Heart right ventricle (tissue), 16 donors: ENCODE measurements around the gene RALGPS1. TPM values are rescaled to one million over a fixed set of nuclear protein-coding genes. Genes with fewer than 3 reads are reported as not detected.

Experiments
- ATAC-seq, 8 donors: fragments of 200-7000 bp; cut with Tn5 transposase; one replicate each; pipeline ENCODE4 v1.9.1; 2020; ENCODE audit warnings: mild to moderate bottlenecking in 8 of 8, moderate library complexity in 8 of 8, moderate number of reproducible peaks in 1 of 8
- DNase-seq, 2 donors: peaks; one replicate each; pipeline ENCODE4 v3.0.0-alpha.2; 2020
- H3K27ac ChIP-seq, 10 donors: fragments of 200-600 bp; sonication (generic) in 2 of 10; one replicate each; pipeline versions ENCODE4 v1.5.0 to v1.8.0; 2020 to 2022; ENCODE audit warnings: mild to moderate bottlenecking in 3 of 10
- H3K27me3 ChIP-seq, 7 donors: fragments of 200-600 bp; one replicate each; pipeline ENCODE4 v1.8.0; 2021 to 2022; ENCODE audit warnings: mild to moderate bottlenecking in 2 of 7
- H3K36me3 ChIP-seq, 9 donors: fragments of 200-600 bp; sonication (generic) in 1 of 9; one replicate each; pipeline versions ENCODE4 v1.5.0 to v1.8.0; 2020 to 2022; ENCODE audit warnings: mild to moderate bottlenecking in 2 of 9
- H3K4me1 ChIP-seq, 9 donors: fragments of 200-600 bp; sonication (generic) in 1 of 9; one replicate each; pipeline versions ENCODE4 v1.5.0 to v1.8.0; 2020 to 2022; ENCODE audit warnings: mild to moderate bottlenecking in 4 of 9
- H3K4me3 ChIP-seq, 10 donors: fragments of 200-600 bp; sonication (generic) in 2 of 10; one replicate each; pipeline versions ENCODE4 v1.5.0 to v1.8.0; 2020 to 2022; ENCODE audit warnings: mild to moderate bottlenecking in 7 of 10, moderate library complexity in 2 of 10
- H3K9me3 ChIP-seq, 11 donors: fragments of 200-600 bp in 10 of 11; sonication (generic) in 2 of 11; one replicate each; pipeline versions ENCODE4 v1.5.0 to v1.8.0; 2013 to 2022; ENCODE audit warnings: mild to moderate bottlenecking in 2 of 11, control low read depth in 1 of 11, moderate library complexity in 1 of 11
- CTCF ChIP-seq, 9 donors: fragments of 200-600 bp; sonication (generic) in 2 of 9; IDR thresholded peaks; one replicate each; pipeline versions ENCODE4 v1.5.0 to v1.8.0; 2021 to 2022; ENCODE audit warnings: antibody characterized with exemption in 9 of 9, mild to moderate bottlenecking in 5 of 9, moderate library complexity in 1 of 9
- WGBS, 2 donors: extraction: QIAGEN DNeasy Blood & Tissue Kit; methylation state at CpG; one replicate each; pipeline ENCODE4 v1.1.7; 2013; ENCODE audit warnings: inconsistent platforms in 1 of 2; 5-methylcytosine and 5-hydroxymethylcytosine counted together
- intact Hi-C, 10 donors: fragments of 100-400 bp; cut with DNase I; formaldehyde crosslinking; loops; one replicate each; pipeline versions ENCODE4 v1.11.1 to v1.14.2; 2022
- polyA plus RNA-seq, 2 donors: library from polyadenylated mRNA; stranded (reverse); fragments of 200-250 nt; gene quantifications; one replicate each; pipeline ENCODE4 v1.2.3, GENCODE V29; 2013
- total RNA-seq, 10 donors: library from RNA; stranded (reverse); fragmentation: NEBNext Ultra II Directional in 3 of 10; extraction: Animal tissue kit (Norgen Biotek cat#: 25700) in 3 of 10; gene quantifications; one replicate each; pipeline versions ENCODE4 v1.2.1 to v1.2.4, GENCODE V29; 2021 to 2023
- donor health status: Arrhythmogenic right ventricular cardiomyopathy.
- donor health status: ischemic (EF 13 %, LVEDD 7.1; RV severe dilation, severe dysfunction).
- donor health status: healthy with polysubstance abuse.
- donor health status: DM: no; HTN: yes; CAD: no.
- donor health status: DM: no; HTN: no; CAD: no.
- donor health status: ischemic (EF 25% LVEDD 6.9; RV normal size, moderate dysfunction).
- donor health status: ischemic (EF 25% LVEDD 5.7; RV mildly dilated, moderate dysfunction).
- donor health status: healthy.
- donor health status: DM: yes; HTN: yes; CAD: no.
- donor health status: Ischemic cardiomyopathy.
- donor health status: ischemic (EF 35%, LVEDD 5.7; RV mildly dilated, moderate dysfunction).
- donor health status: nonischemic (EF 11% LVEDD 7.7; RV severe dilation, severe dysfunction).
- donor health status: DM: yes; HTN: yes; CAD: no.
- donor health status: PGD.
- donor health status: ischemic (EF 29% LVEDD 5.4; RV normal size, mild dysfunction).
- donor health status: nonischemic (EF 23%, LVEDD 6.1; RV moderate dilation, normal function).

The RALGPS1 gene
- total and polyA plus RNA-seq, 12 donors: 4.2 to 25.0 (median 16.8) TPM

- DNase-seq (no peak), ATAC-seq (no peak)
- no peak overlapping the region for H3K4me3 ChIP-seq
- 93 to 98% methylated on average over 2 of the region's 2 CpGs for WGBS, 2 donors
- intact Hi-C loops: no loop called here
- peak overlapping the region in 1 of 10 donors; percentile 83 for H3K27ac ChIP-seq
- H3K27me3 ChIP-seq: no peaks in the 10 kb centered on the region
- peaks cover 0 to 22% (median 0%) of the 10 kb centered on the region in 9 donors for H3K36me3 ChIP-seq
- H3K9me3 ChIP-seq: peaks cover 0 to 8% (median 0%) of the 10 kb centered on the region in 11 donors
- TF ChIP-seq CTCF (IDR thresholded peaks at IDR 0.05): no peak
- H3K4me1 ChIP-seq: peaks cover 0 to 31% (median 6%) of the 10 kb centered on the region in 9 donors
Measured at GRCh38 chr9:127066851-127067136, 152.2 kb downstream of the RALGPS1 start.

- intact Hi-C loops: no loop called here
- Histone ChIP-seq H3K4me3 (no peak overlapping the region), H3K9me3 (peaks cover 0 to 13% (median 0%) of the 10 kb centered on the region in 11 donors), H3K27ac (no peak overlapping the region), H3K27me3 (no peaks in the 10 kb centered on the region), H3K4me1 (peaks cover 0 to 31% (median 6%) of the 10 kb centered on the region in 9 donors), H3K36me3 (peaks cover 0 to 22% (median 0%) of the 10 kb centered on the region in 9 donors)
- TF ChIP-seq CTCF (IDR thresholded peaks at IDR 0.05): no peak
- WGBS, 2 donors: 92 to 96% methylated on average over 5 of the region's 5 CpGs
- ATAC-seq (no peak), DNase-seq (no peak)
Measured at GRCh38 chr9:127067603-127068220, 153.1 kb downstream of the RALGPS1 start.

GRCh38 chr9:127074561-127075548, 160.3 kb downstream of the RALGPS1 start:
- DNase-seq (peak in 1 of 2 donors; percentile 58), ATAC-seq (peak; percentile 84 to 96 (median 92))
- Histone ChIP-seq H3K27ac (peak overlapping the region in 6 of 10 donors; percentile 41 to 68 (median 60)), H3K36me3 (peaks cover 0 to 15% (median 0%) of the 10 kb centered on the region in 9 donors), H3K4me3 (no peak overlapping the region), H3K9me3 (peaks cover 0 to 13% (median 0%) of the 10 kb centered on the region in 11 donors), H3K27me3 (no peaks in the 10 kb centered on the region), H3K4me1 (peaks cover 7 to 58% (median 32%) of the 10 kb centered on the region in 9 donors)
- intact Hi-C loops: loop anchor here in 1 of 10 donors (5.0 kb wide), 1 partner anchor 47 kb away; the partner anchor contains the start of gene ANGPTL2
- TF ChIP-seq CTCF (IDR thresholded peaks at IDR 0.05): peak in 1 of 9 donors; percentile 15
- 47 to 59% methylated on average over 4 of the region's 4 CpGs for whole genome bisulfite sequencing, 2 donors
